ENCODE measurements around the gene PSMD6.

The PSMD6 gene

DNA sequence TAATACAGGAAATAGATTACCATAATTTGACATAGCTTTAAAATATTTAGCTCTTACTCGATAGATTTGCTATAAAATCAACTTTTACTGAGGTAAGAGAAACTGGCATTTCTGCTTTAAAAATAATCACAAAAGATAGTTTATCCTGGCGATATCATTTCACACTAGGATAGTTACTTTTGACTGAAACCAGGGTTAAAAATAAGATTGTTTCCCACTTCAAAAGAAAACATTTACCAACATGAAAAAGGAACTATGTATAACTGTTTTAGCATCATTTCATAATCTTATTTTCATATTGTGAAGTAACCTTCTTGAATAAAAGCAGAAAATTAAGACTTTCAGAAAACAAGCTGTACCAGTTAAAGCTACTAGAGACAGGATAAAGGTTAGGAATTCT, 15.3 kb downstream of the PSMD6 start:
- DNase-seq: no peak

DNA sequence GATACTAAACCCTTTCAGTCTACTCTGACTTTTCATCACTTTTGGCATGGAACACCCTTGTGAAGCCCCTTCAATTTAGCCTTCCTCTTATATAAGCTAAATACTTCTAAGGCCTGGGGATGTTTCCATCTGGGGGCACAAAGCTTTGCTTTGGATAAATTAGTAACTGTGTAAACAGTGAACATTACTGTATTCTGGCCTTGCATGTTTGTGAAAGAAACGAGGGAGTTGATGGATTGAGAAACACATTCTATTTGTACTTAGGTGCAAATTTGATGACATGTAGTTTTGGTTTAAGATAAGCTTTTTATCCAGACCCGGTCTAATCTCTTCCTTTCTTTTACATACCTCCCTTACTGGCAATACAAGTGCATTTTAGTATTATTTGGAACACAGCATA, 19.7 kb downstream of the PSMD6 start:
- no peak for DNase-seq

DNA sequence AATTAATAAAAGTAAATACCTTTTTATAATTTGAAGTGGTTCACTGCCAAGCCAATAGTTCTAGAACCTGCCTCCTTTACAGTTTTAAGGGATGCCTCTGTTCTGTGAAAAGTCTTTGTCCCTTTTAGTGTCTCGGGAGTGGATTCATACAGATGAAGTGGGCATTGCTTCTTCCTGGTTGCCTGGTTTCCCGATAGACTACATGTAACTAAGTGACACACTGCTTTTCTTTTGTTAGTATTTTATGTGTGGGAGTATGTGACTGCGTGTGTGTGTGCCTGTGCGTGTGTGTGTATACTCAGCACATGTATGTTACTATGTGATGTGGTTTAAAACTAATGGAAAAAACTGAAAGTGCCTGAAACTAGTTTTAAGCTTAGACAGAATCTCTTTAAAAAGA, 21.1 kb downstream of the PSMD6 start:
- DNase-seq: no peak

DNA sequence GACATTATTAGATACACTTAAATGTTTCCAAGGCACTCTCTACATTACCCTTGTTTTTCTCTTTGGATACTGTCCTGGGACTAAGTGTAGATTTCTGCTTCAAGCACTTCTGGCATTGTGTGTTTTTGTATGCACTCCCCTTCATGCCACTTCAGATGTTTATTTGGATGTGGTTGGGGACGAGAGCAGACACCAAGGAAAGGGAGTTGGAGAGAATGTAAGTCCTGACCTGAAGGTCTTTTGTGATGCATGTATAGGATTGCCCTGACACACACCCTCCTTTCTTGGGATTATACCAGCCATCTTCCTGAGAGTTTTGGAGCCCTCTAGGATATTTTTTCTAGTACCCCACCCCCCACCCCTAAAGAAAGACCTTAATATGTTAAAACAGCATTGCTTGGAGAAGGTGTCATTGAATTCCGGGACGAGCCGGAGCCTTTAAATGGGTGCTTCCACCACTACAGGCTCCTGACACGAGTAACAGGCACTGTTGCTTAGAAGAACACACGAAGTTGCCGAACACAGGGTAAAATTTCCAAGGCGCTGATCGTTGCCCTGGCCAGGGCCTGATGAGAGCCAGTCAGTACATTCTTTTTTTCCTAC, 22.7 kb downstream of the PSMD6 start:
- no peak for DNase-seq

DNA sequence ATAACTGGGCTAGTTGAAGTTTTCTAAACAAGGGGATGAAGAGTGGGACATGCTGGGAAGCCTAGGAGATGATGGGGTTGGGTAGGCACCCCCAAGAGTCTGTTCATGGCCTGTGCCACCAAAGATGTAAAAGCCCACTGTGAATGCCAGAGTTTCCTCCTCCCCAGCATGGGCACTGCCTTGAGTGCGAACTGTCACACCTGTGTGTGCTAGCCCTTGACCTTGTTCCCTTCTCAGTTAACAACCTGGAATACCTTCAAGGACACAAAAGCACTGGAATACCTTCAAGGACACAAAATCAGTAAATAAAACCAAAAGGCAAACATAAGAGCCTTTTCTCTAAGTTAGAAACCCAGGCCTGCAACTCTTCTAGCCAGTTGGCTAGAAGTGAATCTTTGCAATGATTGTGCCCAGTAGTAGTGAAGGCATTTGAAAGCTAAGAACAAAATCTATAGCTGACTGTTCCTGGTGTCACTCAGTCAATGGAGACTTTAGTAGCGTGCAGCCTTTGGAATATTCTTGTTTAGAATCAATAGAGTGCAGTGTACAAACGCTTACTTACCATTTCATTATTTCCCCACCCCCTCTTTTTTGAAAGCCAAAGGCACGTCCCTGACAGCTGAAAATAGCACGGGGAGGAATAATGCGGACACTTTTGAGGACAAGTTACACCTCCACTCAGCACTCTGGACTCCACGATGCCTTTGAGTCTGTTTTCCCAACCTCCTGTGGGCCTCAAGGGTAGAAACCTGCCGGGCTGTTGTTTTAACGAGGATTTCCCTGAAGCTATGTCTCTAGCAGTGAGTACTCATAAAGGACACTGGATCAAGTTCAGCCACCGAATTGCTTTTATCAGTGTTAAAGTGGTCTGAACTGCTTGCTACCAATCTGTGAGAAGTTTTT, 24.2 kb downstream of the PSMD6 start:
- no peak for DNase-seq

DNA sequence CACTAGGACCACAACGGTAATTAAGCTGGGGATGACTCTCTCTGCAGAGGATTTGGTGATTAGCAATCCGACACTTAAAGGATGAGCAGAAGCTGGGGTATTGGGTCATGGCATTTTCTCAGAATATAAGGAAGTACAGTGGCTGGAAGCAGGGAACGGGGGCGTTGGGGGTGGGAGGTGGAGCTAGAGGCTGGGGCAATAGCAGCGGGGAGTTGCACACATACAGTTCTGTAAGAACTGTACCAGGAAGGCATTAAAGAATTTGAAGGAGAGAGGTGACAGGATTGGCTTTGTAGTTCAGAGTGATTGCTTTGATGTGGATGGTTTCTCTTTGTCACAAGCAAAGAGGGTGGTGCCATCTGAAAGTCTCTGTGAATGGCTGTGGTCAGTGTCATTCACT, 28.2 kb downstream of the PSMD6 start:
- DNase-seq: no peak

DNA sequence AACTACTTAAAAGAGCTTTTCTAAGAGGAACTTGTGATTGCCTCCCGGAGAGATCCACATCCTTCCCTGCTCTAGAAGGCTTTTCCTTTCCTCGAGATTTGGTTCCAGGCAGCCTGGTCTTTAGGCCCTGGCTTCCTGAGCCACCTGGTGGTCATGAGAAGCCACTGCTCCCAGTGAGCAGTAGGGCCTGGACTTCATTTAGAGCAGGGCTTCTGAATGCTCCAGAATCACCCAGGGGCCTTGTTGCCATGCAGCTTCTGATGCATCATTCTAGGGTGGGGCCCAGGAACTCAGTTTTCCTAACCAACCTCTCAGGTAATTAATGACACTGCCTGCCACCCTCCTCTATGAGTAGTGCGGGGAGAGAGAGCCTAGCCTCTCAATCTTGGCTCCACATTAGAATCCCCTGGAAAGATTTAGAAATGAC, 29.6 kb downstream of the PSMD6 start:
- peak; percentile 20 for DNase-seq

DNA sequence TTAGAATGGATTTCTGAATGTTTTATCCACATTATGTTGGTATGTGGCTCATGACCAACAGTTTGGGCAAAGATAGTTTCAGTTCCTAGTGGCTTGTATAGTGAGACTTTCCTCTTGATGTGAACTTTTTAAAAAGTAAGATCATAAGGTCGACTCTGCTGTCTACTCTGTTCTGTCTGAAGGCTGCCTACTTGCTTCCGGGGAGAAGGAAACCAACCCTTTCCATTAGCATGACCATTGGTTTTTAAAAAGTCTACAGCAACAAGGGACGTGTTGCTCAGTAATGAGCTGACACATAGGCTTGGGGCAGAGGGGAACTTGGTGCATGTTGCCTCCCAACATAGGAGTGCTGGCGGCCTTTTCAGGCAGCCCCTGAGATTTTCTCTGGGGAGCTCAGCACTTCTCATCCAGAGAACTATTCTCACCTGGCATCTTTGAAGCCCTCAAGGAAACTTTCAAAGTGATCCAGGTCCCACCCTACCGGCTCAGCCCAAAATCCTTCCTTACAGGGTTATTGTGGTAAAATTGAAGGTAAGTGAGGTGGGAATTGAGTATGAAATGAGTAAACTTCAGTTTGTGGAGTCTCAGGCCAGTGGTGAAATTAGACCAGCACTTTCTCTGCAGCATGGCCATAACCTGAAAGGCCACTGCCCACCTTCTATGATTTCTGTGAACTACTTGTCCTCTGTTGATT, 30.6 kb downstream of the PSMD6 start:
- DNase-seq: no peak

DNA sequence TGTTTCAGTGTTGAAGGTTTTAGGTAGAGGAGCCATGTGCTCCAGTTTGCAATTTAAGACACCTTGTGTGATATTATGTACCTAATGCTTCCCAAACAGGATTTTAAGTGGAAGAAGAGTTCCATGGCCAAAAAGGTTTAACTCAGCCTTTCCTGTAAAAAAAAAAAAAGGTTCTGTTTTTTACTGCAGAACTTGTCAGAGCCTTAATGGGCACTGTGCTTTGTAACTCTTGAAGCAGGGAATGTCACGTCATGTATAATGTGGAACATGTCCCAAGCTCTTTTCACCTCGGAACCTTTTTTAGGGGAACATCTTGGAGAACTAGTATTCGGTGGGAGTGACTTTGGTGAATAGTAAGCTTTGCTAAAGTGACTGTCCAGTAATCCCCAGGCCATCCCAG, 31.6 kb downstream of the PSMD6 start:
- no peak for DNase-seq

DNA sequence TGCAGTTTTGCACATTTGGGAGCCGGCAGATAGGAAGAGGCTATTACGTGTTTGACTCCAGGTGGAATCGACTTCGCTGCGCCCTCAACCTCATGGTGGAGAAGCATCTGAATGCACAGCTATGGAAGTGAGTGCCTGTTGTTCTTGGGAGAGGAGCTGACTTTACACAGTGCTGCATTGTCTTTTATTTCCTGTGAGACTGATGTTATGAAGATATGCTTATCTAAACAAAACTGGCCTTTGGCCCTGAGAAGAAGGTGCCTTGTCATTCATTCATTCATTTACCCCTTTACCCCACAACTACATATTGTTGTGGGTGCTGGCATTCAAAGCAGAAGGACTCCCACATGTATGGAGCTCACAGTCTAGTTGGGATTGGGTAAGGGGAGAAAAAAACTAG, 32.6 kb downstream of the PSMD6 start:
- no peak for DNase-seq

DNA sequence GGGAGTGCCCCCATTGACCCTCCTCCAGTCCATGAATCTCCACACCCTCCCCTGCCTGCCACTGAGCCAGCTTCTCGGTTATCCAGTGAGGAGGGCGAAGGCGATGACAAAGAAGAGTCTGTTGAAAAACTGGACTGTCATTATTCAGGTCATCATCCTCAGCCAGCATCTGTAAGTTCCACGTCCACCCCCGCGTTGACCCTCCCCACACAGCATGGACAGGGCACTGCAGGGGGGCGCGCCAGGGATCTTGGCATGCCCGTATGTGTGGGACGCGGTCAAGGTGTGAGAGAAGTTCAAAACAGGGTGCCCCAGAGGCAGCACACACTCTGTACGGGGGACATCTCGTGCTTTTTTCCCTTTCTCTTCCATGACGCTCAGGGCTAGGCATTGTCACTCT, 33.1 kb downstream of the PSMD6 start:
- DNase-seq: no peak

DNA sequence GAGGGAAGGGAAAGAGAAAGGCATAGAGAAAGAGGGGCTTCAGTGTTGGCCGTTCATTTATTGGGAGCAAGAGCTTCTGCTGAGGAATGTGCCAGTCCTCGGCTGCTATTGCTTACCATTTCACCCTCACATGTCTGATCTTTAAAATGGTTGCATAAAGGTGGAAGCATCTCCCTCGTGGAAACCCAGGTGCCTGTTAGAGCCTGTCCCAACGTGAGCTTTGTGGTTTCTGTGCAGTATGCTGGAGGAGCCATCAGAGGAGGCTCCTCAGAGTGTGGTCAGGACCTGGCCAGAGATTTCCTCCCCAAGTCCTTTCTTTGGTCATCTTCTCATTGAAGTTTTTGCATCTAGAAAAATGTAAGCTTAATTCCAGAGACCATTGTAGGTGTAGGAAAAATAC, 34.4 kb downstream of the PSMD6 start:
- no peak for DNase-seq

DNA sequence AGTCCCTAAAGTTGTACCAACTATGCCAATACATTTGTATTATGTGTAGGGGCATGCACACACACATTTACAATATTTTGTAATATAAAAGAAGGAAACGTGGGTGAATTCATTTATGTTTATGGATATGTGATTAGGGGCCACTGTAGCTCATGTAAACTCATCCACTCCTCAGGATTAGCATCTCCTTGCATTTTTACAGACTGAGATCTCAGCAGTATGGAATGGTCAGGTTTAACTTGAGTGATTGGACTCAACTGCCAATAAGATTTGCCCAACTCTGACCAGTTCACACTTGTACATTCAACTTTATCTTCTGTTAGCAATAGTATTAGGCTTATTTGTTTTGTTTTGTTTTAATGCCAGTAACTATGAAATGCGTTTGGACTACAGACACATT, 36.5 kb downstream of the PSMD6 start:
- DNase-seq: no peak

DNA sequence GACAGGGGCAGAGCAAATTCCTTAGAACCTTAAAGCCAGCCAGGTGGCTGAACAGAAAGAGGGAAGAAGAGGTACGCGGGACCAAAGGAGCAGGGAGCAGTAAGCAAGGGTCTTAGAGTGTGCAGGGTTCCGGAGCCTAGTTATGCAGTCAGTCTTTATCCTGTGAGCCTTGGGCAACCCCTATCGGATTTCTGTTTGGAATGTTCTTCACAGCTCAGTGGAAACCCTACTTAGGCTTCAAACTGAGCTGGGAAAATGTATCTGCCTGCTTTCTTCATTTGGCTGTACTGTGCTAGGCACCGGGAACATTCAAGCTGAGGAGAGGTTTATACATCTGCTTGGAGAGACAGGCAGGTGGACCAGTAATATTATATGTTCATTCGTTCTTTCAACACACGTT, 37.1 kb downstream of the PSMD6 start:
- DNase-seq: no peak

DNA sequence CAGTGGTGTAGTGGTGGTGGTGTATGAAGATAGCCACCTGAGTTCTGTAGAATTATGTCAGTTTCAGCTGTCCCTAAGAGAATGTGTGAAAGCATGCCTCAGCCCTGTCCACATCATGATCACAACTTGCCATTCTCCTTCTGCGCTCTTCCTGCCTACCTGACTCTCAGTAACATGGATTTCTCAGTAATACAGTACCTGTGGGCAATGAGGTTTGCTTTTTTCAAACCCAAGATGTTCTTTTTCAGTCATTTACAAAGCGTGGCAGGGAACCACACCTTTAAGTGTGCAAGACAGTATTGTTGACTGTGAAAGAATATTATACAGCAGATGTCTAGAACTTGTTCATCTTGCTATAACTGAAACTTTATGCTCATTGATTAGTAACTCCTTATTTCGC, 38.9 kb downstream of the PSMD6 start:
- DNase-seq: no peak

DNA sequence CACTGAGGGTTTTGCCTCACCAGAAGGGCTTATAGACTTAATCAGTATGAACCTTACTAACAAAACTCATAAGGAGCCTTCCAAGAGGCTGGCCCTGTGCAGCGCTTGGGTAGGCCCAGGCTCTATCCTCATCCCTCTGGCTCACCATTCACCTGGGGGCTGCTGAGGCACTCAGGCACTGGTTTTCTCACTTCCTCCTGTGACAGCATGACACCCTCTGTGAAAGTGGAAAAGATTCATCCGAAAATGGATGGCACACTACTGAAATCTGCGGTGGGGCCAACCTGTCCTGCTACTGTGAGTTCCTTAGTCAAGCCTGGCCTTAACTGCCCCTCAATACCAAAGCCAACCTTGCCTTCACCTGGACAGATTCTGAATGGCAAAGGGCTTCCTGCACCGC, 41.3 kb downstream of the PSMD6 start:
- DNase-seq: no peak

DNA sequence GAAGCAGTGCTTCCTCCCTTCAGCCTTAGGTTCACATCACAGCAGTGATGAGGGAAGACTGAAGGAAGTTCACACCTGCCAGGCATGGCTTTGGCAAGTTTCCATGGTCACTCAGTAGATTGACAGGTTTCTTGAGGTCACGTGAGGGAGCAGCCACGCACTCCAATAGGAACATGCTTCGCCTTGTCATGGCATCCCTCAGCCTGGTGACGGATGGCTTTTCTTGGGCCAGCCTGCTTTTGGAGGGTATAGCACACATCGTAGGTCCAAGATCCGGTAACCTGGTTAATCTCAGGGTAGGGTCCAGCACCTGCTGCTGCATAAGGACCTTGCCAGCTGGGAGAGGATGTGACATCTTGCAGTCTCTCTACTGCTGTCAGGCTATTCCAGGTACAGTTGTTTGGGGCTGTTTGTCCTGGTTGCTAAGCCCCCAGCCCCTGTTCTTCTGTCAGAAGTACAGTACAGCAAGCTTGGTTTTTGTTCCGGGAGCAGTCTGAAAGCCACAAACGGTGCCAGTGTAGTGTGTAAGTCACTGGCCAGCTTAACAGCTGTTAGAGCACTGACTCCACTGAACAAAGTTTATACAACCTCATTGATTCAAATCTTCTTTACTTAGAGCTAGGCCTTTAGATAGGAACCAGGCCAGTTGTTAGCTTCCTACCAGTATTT, 42.3 kb downstream of the PSMD6 start:
- no peak for DNase-seq

DNA sequence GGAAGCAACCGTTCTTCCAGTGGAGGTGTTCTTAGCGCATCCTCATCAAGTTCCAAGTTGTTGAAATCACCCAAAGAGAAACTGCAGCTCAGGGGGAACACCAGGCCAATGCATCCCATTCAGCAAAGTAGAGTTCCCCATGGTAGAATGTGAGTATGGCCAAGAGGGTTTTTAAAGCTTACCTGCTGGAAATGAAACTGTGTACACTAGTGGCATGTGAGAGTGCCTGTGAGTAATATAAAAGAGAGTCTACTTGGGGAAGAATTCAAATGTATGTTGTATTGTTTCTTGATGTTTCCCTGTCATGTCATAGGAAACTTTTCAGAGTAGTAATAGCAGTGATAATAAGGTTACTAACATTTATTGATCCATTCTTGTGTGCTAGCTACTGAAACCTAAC, 43.3 kb downstream of the PSMD6 start:
- DNase-seq: no peak

DNA sequence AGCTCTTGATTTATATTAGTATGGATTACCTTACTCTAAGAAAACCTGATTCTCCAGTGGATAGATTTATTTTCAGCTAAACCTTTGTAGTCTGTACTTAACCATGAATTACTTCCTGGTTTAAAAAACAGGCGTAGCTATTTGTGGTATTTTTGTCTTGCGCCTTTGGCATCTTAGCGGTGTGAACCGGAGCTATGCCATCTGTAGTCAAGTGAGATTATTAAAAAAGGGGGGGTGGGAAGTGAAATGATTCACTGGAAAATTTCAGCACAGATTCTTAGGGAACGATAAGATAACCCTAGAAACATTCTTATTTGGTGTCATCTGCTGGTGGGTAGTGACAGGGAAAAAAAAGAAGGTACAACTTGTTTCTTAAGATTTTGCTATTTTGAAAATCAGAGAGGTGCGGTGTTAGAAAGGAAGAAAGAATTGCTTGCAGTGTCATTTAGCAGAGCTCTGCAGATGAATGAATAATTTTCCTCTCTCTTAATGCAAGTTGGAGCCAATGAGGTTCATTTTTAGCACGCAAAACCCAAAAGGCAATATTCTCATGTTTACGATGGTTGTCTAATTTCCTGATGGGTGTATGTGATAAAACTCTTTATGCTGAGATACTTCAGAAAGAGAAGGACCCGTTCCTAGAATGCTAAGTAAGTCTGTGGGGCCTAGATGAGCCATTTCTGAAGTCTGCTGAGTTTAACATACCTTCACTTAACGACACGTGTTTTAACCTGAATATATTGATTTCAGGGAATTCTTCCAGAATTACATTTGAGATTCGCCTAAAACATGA, 44.0 kb downstream of the PSMD6 start:
- DNase-seq: no peak

DNA sequence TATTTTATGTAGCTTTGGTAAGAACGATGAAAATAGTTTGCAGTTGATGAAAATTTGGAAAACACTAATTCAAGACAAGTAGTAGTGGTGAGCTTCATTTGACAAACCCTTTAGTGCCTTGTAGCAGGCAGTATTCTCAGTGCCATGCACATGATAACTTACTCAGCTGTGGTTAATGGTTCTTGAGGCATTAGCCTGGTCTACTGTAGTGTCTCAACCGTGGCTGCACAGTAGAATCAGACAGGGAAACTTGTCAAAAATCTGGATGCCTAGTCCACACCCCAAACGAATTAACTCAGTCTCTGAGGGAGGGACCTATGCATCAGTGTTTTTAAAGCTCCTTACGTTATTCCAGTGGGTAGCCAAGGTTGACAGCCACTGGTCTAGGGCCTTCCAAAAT, 45.4 kb downstream of the PSMD6 start:
- DNase-seq: no peak

DNA sequence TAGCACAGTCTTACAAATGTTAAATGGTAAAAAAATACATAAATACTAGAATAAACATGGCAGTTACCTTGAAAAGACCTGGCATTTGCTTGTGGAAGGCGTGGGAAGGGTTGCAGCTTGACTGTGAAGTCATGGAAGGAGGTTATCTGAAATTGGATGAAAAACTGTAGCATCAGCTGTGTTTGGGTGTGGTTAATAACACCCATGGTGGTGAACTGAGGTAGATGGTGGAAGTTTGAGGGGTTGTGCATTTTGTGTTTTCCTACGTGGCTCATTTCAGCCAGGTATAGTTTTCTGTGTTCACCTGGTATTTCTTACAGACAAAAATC, 46.5 kb downstream of the PSMD6 start:
- DNase-seq: no peak

DNA sequence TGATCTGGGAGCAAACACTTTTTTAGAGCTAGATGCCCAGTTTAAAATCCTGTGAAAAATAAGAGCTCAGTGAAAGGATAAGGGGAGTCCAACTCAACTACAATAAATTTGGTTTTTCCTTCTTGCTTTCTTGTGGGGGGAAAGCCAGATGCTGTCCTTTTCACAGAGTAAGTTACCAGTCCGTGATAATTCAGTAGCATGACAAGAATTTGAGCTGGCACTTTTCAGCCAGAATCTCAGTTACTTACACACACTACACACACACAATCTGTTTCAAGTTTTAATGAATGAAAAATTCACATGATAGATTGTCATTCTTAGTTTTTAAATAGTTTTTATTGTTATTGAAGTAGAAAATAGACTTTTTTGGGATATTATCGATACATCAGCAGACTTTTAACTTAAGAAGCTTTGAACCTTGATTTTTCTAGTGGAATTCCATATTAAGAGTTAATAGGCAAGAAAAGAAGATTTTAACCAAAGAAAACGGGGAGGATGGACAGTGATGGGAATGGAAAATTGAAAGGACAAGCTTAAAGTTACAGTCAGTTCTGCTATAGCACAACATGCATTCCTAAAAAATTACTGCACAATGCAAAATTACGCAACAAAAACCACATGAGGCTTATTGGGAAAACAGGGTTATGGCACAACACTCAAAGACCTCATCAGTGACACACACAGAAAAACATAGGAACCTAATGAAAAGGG, 47.0 kb downstream of the PSMD6 start:
- DNase-seq: no peak

All from activated T-cell treated with anti-CD3 and anti-CD28 coated beads for 4 hours (primary cell).